NCI-H524 (cell line): ENCODE measurements around the gene GPALPP1.
"Not testable (repeated sequence)": the region's sequence is repeated elsewhere in the genome, so short reads cannot be mapped to it uniquely, and the experiment has no call there.

Source experiments
- DNase-seq, 2 experiments: peaks; one replicate each; lab custom pipeline; 2025; lab: John Stamatoyannopoulos, UW

Gene GPALPP1

GRCh38 chr13:45007225-45007624 is 17.9 kb downstream of the GPALPP1 start:
- no peak for DNase-seq

DNA sequence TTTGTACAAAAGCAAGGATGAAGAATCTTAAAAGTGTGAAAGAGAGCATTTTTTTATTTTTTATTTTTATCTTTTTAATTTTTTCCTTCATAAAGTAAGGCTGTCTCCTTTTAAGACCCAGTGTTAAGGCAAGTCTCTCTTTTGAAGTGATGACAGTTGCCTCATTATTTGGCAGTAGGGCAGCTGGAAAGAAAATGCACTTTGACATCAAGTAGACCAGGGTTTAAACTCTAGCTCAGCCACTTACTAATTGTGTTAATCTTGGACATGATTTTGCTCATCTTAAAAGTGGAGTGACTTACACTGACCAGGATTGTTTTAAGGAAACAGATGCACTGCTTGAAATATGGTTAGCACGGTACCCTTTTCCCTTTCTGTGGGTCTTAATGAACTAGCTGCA is 18.5 kb downstream of the GPALPP1 start:
- DNase-seq, result no peak

- no peak for DNase-seq
Measured at GRCh38 chr13:45011198-45011597, 21.9 kb downstream of the GPALPP1 start.

DNA sequence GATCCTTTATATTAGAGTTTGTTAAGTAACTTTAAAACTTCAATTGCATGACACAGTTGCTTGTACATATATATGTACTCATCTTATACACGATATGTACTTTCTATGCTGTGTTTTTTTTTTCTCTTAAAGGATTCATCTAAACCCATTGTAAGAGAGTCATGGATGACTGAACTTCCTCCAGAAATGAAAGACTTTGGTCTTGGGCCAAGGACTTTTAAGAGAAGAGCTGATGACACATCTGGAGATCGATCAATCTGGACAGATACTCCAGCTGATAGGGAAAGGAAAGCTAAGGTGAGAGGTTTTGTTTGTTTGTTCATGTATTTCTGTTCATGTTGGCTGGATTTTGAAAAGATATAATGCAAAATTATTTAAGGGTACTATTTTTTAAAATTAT is 26.0 kb downstream of the GPALPP1 start:
- no peak for DNase-seq

- DNase-seq, result no peak
Measured at GRCh38 chr13:45016792-45017425, 27.6 kb downstream of the GPALPP1 start.

DNA sequence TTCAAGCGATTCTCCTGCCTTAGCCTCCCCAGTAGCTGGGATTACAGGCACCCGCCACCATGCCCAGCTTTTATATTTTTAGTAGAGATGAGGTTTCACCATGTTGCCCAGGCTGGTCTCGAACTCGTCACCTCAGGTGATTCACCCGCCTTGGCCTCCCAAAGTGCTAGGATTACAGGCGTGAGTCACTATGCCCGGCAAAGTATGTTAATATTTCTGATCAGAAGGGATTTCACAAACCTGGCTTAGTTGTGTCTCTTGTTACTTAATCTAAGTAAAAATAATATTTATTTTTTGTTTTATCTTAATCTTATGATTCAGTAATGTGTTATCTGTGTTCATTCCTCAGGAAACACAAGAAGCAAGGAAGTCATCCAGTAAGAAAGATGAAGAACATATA is 30.6 kb downstream of the GPALPP1 start:
- not testable (repeated sequence) for DNase-seq

GRCh38 chr13:45021250-45021649 is 31.9 kb downstream of the GPALPP1 start:
- no peak for DNase-seq

DNA sequence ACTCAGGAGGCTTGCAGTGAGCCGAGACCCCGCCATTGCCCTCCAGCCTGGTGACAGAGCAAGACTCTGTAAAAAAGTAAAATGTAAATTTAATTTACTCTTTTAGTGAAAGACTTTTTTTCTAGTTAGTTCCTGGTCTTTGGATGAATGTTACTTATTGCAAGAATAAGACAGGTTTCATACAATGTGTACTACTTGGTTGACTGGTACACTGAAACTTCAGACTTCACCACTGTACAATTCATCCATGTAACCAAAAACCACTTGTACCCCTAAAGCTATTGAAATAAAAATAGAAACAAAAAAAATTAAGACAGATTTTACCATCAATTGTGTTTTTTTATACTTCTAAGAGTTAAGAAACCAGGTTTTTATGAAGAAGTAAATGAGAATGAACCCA is 35.5 kb downstream of the GPALPP1 start:
- no peak for DNase-seq

GRCh38 chr13:45034342-45034741 is 45.0 kb downstream of the GPALPP1 start:
- no peak for DNase-seq

DNA sequence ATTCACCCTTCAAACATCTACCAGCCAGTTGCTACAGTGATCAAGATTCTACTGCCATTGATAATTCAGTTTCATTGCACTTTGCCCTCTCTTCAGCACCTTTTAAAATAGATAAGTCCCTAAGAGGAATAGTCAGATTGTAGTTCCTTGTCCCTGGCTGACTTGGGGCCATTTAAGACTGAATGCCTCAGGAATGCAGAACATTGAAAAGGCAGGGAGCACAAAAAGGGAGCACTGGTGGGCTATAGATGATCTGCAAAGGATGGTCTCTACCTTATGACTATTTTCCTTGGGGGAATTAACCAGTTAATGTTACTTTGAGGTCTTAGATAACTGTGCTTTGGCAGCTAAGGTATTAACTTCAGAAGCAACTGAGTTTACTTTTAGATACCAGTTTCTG is 46.9 kb downstream of the GPALPP1 start:
- no peak for DNase-seq

DNA sequence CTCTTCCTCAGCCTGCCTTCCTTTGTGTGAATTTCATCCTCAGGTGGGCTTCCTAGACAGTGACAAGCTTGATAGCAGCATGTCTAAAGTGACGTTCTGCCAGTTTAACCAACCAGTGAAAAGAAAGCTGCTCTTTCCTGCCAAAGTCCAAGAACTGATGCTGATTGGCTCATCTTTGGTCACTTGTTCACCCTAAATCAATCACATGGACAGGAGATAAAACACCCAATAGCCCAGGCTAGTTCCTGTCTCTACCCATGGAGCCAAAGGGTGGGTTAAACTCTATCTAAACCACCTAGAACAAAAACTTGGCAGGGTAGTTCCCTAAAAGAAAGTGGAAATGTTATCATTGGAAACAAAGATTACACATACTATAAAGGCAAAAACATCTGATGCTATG is 50.8 kb downstream of the GPALPP1 start:
- DNase-seq, result no peak

GRCh38 chr13:45040622-45041021 is 51.3 kb downstream of the GPALPP1 start:
- DNase-seq, result no peak

GRCh38 chr13:45042539-45042938 is 53.2 kb downstream of the GPALPP1 start:
- no peak for DNase-seq

DNA sequence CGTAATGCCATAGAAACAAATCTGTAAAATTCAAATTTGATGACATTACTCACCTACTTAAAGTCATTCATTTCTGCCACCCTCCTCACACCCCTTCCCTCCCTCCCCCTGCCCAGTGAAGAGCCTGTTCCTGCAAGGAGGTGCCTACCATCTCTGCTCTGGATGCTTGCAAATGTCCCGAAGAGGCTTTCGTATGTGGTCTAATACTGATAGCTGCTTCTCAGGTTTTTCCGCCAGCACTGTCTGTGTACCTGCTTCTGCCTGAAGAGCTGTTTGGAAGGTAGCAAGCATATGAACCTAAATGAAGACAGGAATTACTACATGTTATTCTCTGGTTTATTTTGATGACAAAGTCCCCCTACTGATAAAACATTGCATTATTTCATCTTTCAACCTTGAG is 57.1 kb downstream of the GPALPP1 start:
- DNase-seq, result no peak

DNA sequence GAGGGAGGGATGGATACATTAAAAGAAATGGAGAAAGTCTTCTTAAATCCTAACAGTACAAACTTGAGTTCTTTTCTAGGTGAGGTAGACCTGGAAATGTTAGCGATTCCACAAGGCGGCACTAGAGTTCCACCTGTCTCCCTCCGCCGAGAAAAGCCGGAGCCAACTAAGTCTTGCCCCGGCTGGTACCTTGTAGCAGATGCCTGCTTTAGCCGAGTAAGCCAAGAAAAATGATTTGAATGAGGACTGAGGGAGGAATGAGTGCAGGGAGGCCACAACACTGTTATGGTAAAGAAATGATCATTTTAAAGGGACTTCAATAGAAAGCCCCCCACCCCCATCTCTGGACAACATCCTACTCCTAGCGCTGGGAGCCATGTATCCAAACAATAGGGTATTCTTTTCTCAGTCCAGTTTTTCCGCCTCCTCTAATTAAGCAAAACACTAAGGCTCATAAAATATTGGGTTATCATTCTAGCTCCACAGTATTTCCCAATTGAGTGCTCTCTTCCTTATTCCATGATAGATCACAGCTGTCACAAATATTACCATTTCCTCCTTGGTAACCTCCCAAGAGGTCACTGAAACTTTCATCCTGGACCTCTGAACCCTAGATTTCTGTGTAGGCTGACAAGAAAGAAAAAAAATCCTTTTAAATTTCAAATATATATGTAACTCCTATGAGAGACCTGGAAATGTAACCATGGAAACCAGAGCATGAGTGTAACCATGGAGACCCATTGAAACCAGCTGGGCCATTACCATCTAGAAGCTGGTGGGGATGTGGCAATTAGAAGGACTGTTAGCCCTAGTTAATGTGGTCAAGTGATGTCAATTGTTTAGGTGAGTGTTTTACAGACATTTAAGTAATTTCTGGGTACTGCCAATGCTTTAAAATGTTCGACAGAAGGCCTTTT is 58.3 kb downstream of the GPALPP1 start:
- peak; percentile 63 to 82 for DNase-seq

GRCh38 chr13:45048890-45049407 is 59.6 kb downstream of the GPALPP1 start:
- DNase-seq, result no peak

- DNase-seq, result no peak
Measured at GRCh38 chr13:45049478-45049877, 60.1 kb downstream of the GPALPP1 start.

- DNase-seq, result no peak
Measured at GRCh38 chr13:45051315-45051714, 62.0 kb downstream of the GPALPP1 start.

GRCh38 chr13:45055198-45055901 is 66.0 kb downstream of the GPALPP1 start:
- peak; percentile 49 to 60 for DNase-seq

DNA sequence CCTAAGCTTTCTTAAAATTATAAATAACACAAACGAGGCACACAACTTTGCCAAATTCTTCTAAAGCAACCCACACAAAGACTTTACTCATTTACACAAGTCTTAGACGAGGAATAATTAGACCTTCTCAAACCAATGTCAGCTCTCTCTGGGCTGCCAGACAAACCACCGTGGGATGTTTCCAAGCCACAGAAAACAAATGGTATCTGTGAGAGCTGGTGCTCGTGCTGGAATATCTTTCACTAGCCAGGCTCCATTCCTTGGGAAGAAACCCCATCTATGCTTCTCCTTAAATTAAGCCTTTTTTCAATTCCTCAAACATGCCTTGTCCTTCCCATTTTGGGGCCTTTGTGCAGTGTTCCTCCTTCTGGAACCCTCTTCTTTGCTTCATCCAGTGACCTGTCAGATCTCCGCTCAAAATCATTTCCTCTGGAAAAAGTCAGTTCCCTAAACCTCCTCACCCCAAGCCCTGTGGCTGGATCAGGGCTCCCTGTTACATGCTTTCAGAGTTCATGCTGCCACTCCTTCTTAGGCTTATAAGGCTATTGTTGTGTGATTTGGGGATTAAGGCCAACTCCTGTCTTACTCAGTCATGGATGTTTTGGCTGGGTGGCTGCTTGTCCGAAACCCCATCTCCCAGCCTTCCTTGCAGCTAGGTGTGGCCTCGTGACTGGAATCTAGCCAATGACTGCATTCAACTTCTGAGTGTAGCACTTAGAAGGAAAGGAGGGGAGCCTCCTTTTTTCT is 66.7 kb downstream of the GPALPP1 start:
- peak in 1 of 2 experiments; percentile 3 for DNase-seq

GRCh38 chr13:45060062-45060461 is 70.7 kb downstream of the GPALPP1 start:
- no peak for DNase-seq
